Limb (tissue), 2 donors: ENCODE measurements around the gene TMEM190.
"Not testable (repeated sequence)": the region's sequence is repeated elsewhere in the genome, so short reads cannot be mapped to it uniquely, and the experiment has no call there.

Source experiments
- DNase-seq, 2 donors: peaks; one replicate each; pipeline ENCODE4 v3.0.0-alpha.2; 2016; ENCODE audit errors: extremely low spot score in 2 of 2

Gene TMEM190

DNA sequence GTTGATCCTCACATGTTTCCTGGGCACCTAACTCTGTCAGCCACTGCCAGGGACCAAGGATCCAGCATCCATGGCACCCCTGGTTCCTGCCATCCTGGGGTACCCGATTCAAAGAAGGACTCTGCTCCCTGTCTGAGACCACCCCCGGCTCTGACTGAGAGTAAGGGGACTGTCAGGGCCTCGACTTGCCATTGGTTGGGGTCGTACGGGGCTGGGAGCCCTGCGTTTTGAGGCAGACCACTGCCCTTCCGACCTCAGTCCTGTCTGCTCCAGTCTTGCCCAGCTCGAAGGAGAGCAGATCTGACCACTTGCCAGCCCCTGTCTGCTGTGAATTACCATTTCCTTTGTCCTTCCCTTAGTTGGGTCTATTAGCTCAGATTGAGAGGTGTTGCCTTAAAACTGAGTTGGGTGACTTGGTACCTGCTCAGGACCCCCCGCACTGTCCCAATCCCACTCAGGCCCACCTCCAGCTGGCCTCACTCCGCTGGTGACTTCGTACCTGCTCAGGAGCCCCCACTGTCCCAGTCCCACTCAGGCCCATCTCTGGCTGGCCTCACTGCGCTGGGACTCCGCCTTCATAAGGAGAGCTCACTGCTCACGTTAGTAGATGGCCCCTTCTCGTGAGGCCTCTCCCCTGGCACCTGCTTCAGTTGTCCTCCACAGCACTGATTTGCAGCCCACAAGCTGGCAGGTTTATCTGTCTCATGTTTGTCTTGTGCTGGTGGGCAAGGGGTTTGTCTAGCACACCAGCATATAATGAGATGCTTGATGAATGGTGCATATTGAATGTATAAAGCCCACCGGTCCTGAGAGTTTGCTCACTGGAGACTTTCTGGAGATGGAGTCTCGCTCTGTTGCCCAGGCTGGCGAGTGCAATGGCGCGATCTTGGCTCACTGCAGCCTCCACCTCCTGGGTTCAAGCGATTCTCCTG is 13.0 kb downstream of the TMEM190 start:
- no peak for DNase-seq

- no peak for DNase-seq
These were observed 13.8 kb downstream of the TMEM190 start for GRCh38 chr19:55390461-55390880.

DNA sequence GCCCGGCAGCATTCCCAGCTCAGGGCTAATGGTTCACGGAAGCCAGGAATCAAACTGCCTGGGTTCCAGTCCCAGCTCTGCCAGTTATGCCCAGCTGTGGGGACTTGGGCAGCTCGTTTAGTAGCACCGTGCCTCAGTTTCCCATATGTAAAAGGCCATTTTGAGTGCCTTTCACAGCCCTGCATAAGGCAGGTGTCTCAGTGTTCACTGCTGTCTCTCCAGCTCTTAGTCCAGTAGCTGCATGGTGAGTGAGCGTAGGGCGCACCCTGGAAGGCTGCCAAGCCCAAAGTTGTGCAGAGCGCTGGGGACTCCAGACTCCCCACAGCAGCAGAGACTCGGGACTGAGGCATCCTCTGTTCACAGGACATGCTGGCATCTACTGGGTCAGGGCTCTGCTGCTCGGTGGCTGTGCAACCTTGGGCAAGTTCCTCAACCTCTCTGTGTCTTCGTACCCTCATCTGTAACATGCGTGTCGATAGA is 14.6 kb downstream of the TMEM190 start:
- DNase-seq: no peak

DNA sequence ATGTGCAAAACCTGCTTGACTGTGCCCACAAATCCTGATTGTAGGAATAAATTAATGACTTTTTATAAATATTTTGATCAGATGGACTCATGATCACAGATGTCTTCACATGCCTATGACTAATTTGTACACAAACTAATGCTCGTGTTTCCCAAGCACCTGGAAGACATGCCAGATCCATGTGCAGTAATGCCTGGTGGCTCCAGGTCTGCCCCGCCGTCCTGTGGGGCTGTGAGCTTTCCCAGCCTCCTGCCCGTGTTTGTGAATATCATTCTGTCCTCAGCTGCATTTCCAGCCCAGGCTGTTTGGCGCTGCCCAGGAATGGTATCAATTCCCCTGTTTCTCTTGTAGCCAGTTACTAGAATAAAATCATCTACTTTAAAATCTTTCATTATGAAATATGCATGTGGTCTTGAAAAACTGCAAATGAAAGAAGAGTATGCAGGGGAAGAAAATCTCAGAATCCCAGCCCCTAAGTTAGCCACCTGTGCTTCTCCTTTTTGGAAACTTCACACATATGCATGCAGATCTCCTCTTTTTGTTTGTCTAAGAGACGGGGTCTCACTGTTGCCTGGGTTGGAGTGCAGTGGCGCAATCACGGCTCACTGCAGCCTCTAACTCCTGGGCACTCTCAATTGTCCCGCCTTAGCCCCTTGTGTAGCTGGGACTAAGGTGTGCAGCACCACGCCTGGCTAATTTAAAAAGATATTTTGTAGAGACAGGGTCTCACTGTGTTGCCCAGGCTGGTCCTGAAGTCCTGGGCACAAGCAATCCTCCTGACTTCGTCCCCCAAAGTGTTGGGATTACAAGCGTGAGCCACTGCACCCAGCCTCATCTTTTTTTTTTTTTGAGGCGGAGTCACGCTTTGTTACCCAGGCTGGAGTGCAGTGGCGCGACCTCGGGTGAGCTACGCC is 15.3 kb downstream of the TMEM190 start:
- no peak for DNase-seq

DNA sequence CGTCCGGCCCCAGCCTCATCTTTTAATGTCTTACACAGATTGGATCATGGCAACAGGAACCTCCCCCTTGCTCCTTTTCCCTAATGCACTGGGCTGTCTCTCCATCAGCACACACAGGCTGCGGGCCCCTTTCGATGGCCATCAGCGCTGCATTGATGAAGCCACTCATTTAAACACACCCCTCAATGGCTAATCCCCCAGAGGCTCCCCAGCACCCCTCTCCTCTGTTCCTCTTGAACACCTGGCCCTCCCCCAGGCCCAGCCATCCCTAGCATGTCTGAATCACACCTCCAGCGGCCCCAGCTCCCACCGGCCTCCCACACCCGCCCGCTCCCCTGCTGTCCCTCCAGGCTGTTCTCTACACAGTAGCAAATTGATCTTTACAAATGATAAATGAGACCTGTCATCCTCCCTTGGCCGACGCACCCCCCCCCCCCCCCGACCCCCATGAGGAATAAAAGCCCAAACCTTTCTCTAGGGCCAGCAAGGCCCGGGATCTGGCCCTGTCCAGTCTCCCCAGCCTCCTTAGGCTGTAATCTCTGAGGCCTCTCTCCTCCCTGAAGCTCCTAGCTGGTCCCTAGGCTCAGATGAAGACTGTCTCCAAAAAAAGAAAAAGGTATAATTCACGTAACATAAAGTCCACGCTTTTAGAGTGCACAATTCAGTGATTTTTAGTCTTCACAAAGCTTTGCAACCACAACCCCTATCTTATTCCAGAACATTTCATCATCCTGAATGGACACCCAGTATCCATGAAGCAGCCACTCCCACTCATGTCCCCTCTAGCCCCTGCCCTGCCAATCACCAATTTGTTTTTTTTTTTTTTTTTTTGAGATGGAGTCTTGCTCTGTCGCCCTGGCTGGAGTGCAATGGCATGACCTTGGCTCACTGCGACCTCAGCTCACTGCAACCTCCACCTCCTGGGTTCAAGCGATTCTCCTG is 16.5 kb downstream of the TMEM190 start:
- no peak for DNase-seq

- no peak for DNase-seq
These were observed 21.7 kb downstream of the TMEM190 start for GRCh38 chr19:55398200-55398925.

GRCh38 chr19:55400281-55401087 is 23.9 kb downstream of the TMEM190 start:
- DNase-seq: no peak

- not testable (repeated sequence) for DNase-seq
These were observed 24.8 kb downstream of the TMEM190 start for GRCh38 chr19:55401390-55401789.

DNA sequence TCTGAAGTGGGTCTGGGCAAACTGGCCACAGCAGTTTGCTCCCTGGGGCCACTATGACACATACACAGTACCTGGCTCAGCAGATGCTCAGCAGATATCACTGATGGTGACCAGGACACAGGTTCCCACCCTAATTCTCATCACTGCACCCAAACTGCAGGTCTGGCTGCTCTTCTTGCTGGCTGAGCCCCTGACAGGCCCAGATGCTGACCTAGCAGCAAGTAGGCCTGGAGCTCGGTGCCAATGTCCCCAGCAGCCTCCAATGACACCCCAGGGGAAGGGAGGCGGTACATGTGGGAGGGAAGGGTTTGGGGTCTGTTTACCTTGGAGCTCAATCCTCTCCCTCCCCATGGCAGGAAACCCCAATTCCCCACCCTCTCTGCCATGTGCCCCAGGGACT is 25.9 kb downstream of the TMEM190 start:
- DNase-seq: no peak

DNA sequence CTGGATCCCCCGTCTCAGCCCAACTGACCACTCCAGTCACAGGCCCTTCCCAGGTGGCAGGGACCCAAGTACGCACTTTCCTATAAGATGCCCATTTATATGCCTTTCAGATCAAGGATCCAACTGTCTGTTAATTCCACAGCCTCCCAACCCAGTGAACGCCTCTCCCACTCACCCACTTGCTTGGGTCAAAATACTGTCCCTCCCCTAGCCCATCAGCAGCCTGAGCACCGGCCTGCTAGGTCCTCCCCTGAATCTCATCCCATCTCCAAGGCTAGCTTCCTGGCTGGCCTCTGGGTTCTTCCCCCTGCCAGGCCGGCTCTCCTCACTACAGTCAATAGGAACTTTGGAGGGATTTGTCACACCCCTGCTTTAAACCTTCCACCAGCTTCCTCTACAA is 29.0 kb downstream of the TMEM190 start:
- DNase-seq: no peak

- DNase-seq: no peak
These were observed 29.6 kb downstream of the TMEM190 start for GRCh38 chr19:55406091-55406825.

- no peak for DNase-seq
These were observed 30.4 kb downstream of the TMEM190 start for GRCh38 chr19:55406826-55407549.

GRCh38 chr19:55407550-55407799 is 30.8 kb downstream of the TMEM190 start, which contains the start of gene UBE2S:
TSS of gene UBE2S (minus strand) at chr19:55407788. CDS start at chr19:55407589, 199 bp downstream.
- DNase-seq: not testable (repeated sequence)

GRCh38 chr19:55407800-55408532 is 31.3 kb downstream of the TMEM190 start:
- DNase-seq: peak; percentile 98 to 99

GRCh38 chr19:55408533-55408872 is 31.9 kb downstream of the TMEM190 start:
- DNase-seq: no peak

DNA sequence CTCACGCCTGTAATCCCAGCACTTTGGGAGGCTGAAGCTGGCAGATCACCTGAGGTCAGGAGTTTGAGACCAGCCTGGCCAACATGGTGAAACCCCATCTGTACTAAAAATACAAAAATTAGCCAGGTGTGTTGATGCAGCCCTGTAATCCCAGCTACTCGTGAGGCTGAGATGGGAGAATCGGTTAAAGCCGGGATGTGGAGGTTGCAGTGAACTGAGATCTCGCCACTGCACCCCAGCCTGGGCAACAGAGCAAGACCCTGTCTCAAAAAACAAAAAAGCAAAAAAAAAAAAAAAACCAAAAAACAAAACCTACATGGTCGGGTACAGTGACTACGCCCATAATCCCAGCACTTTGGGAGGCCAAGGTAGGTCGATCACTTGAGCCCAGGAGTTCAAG is 32.6 kb downstream of the TMEM190 start:
- DNase-seq: not testable (repeated sequence)

GRCh38 chr19:55410168-55410567 is 33.5 kb downstream of the TMEM190 start:
- no peak for DNase-seq

DNA sequence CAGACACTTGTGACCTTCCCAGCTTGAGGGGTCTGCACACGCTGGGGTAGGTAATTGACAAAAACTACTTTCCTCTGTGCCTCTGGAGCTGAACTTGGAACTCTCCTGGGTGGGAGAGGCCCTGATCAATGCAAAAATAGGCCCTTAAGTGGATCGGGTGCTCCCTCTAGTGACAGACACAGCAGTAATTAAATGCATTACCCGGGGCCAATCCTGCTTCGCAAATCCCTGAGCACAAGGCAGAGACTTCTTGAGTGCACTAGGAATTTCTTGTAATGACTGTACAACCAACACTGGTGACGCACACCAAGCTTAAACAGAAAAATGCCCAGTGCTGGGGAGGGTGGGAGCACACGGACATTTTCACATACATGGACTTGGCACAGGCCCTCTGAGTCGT is 41.6 kb downstream of the TMEM190 start:
- peak; percentile 68 to 69 for DNase-seq
